Measurements from ENCODE around the gene MAP4K3. TPM values are rescaled to one million over a fixed set of nuclear protein-coding genes. Genes with fewer than 3 reads are reported as not detected.

The MAP4K3 gene
- total RNA-seq, 1 experiment from 2014 or later: 21.4 TPM

DNA sequence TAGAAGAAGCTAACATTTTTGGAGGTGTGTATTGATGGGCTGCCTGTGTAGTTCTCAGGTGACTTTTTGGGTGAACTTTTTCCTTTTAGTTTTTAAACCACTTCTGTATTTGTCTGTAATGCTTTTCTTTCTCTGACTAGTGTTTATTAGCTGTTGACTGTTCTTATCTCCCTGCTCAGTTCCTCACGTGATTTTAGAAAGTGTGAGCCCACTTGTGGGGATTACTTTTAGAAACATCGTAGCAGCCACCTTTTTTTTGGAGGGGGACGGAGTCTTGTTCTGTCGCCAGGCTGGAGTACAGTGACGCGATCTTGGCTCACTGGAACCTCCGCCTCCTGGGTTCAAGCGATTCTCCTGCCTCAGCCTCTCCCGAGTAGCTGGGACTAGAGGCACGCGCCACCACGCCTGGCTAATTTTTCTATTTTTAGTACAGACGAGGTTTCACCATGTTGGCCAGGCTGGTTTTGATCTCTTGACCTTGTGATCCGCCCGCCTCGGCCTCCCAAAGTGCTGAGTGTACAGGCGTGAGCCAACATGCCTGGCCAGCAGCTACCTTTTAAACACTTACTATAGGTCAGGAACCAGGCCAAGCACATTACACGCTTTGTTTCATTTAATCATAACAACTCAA is 184.1 kb downstream of the MAP4K3 start:
- H3K79me2 ChIP-seq (ENCODE audit: insufficient read depth, low read length): no peaks in the 10 kb centered on the region
- no peaks in the 10 kb centered on the region for H3K4me1 ChIP-seq (ENCODE audit: control insufficient read depth in 1 of 2, insufficient read depth in 2 of 2, low read length in 2 of 2)
- intact Hi-C loops (cut with micrococcal nuclease): no loop called here
- no peak for DNase-seq (ENCODE audit: low read depth, low spot score)
- TF ChIP-seq EZH2phosphoT487 (IDR thresholded peaks at IDR 0.05; ENCODE audit: borderline replicate concordance) (no peak), CEBPB (IDR thresholded peaks at IDR 0.05; ENCODE audit: low read depth) (no peak), CBX3 (IDR thresholded peaks at IDR 0.05; ENCODE audit: low read depth) (no peak), TCF7L2 (IDR thresholded peaks at IDR 0.05; ENCODE audit: borderline replicate concordance, extremely low read depth, insufficient read depth, insufficient read length) (no peak), POLR2AphosphoS5 (IDR thresholded peaks at IDR 0.05; ENCODE audit: low read depth, low read length) (no peak), SP1 (IDR thresholded peaks at IDR 0.05; ENCODE audit: low read depth) (no peak), ZNF274 (IDR thresholded peaks at IDR 0.05; ENCODE audit: low read depth, low read length) (no peak), YY1 (IDR thresholded peaks at IDR 0.05; ENCODE audit: extremely low read depth, insufficient replicate concordance, low read depth, low read length) (no peak), POLR2A (IDR thresholded peaks at IDR 0.05; ENCODE audit: borderline replicate concordance, extremely low read depth, insufficient read depth, insufficient read length) (no peak), ELF1 (IDR thresholded peaks at IDR 0.05; ENCODE audit: borderline replicate concordance, low read depth) (no peak), ZFX (IDR thresholded peaks at IDR 0.05) (no peak), SRF (IDR thresholded peaks at IDR 0.05; ENCODE audit: low read depth) (no peak), JUND (IDR thresholded peaks at IDR 0.05) (no peak)
- TF ChIP-seq, protein P1, sequence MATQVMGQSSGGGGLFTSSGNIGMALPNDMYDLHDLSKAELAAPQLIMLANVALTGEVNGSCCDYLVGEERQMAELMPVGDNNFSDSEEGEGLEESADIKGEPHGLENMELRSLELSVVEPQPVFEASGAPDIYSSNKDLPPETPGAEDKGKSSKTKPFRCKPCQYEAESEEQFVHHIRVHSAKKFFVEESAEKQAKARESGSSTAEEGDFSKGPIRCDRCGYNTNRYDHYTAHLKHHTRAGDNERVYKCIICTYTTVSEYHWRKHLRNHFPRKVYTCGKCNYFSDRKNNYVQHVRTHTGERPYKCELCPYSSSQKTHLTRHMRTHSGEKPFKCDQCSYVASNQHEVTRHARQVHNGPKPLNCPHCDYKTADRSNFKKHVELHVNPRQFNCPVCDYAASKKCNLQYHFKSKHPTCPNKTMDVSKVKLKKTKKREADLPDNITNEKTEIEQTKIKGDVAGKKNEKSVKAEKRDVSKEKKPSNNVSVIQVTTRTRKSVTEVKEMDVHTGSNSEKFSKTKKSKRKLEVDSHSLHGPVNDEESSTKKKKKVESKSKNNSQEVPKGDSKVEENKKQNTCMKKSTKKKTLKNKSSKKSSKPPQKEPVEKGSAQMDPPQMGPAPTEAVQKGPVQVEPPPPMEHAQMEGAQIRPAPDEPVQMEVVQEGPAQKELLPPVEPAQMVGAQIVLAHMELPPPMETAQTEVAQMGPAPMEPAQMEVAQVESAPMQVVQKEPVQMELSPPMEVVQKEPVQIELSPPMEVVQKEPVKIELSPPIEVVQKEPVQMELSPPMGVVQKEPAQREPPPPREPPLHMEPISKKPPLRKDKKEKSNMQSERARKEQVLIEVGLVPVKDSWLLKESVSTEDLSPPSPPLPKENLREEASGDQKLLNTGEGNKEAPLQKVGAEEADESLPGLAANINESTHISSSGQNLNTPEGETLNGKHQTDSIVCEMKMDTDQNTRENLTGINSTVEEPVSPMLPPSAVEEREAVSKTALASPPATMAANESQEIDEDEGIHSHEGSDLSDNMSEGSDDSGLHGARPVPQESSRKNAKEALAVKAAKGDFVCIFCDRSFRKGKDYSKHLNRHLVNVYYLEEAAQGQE (IDR thresholded peaks at IDR 0.05; ENCODE audit: low read depth): no peak
- TF ChIP-seq, protein P2, sequence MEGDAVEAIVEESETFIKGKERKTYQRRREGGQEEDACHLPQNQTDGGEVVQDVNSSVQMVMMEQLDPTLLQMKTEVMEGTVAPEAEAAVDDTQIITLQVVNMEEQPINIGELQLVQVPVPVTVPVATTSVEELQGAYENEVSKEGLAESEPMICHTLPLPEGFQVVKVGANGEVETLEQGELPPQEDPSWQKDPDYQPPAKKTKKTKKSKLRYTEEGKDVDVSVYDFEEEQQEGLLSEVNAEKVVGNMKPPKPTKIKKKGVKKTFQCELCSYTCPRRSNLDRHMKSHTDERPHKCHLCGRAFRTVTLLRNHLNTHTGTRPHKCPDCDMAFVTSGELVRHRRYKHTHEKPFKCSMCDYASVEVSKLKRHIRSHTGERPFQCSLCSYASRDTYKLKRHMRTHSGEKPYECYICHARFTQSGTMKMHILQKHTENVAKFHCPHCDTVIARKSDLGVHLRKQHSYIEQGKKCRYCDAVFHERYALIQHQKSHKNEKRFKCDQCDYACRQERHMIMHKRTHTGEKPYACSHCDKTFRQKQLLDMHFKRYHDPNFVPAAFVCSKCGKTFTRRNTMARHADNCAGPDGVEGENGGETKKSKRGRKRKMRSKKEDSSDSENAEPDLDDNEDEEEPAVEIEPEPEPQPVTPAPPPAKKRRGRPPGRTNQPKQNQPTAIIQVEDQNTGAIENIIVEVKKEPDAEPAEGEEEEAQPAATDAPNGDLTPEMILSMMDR (IDR thresholded peaks at IDR 0.05 in 2 of 3, conservative IDR thresholded peaks at IDR 0.05 in 1 of 3; ENCODE audit: borderline replicate concordance in 1 of 3, insufficient read depth in 1 of 3, low read depth in 2 of 3, low read length in 2 of 3): no peak
- H3K27me3 ChIP-seq (ENCODE audit: insufficient read depth, low read length): no peaks in the 10 kb centered on the region
- no peak overlapping the region for H3K27ac ChIP-seq (ENCODE audit: low read depth, low read length)
- RAD21 ChIA-PET (ENCODE audit: low non-redundant PET in 1 of 2, low total read pairs in 2 of 2, uncharacterized antibody in 2 of 2, unreplicated experiment in 2 of 2): no interaction called here
- no peak for ATAC-seq
- H3K36me3 ChIP-seq (ENCODE audit: control insufficient read depth in 1 of 2, insufficient read depth in 2 of 2, low read length in 2 of 2): peaks cover 0 to 4% of the 10 kb centered on the region in 2 experiments; a peak in 1 of 4 replicates
- no peaks in the 10 kb centered on the region for H3K9me2 ChIP-seq (ENCODE audit: insufficient read depth)
- no peak overlapping the region for H2AFZ ChIP-seq (ENCODE audit: low read depth, low read length, poor library complexity, severe bottlenecking)
- POLR2A ChIA-PET: no interaction called here
- CTCF ChIA-PET: no interaction called here
- no peak overlapping the region for H3K4me3 ChIP-seq (replicated peaks in 1 of 2; ENCODE audit: low read depth in 1 of 2, low read length in 2 of 2)
- no peaks in the 10 kb centered on the region for H3K9me3 ChIP-seq (ENCODE audit: control insufficient read depth in 1 of 2, insufficient read depth in 1 of 2, low read depth in 1 of 2, low read length in 2 of 2)
- no TSS peak for BruUV-seq (replicated peaks)
- no peaks in the 10 kb centered on the region for H4K20me1 ChIP-seq (ENCODE audit: insufficient read depth)
- H3K9ac ChIP-seq (ENCODE audit: low read length): no peak overlapping the region
- H3K4me2 ChIP-seq (ENCODE audit: low read length): no peak overlapping the region
